CD4-positive, alpha-beta T cell treated with Interleukin-21 for 1 hour (primary cell): ENCODE measurements around the gene ARL15.

Experiments
- DNase-seq: peaks from one replicate; pipeline ENCODE4 v3.0.0-alpha.2; 2020

ARL15 gene

DNA sequence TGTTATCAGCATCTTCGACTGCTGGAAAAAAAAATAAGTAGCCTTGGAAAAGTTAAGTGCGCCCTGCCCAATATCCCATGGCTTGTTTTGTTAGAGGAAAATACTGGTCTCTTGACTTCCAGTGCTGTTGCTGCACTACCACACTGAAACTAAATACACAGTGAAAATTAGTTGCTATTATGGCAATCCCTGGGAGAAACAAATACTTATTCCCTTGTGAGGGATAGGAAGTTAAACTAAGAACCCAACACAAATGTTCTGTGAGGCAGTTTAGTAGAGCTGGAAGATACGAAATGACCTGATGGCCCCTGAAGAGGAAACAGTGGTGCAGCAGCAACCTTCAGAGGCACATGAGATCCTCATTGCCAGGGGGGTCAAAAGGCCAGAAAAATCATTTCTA lies 164.0 kb downstream of the ARL15 start:
- no peak for DNase-seq

DNA sequence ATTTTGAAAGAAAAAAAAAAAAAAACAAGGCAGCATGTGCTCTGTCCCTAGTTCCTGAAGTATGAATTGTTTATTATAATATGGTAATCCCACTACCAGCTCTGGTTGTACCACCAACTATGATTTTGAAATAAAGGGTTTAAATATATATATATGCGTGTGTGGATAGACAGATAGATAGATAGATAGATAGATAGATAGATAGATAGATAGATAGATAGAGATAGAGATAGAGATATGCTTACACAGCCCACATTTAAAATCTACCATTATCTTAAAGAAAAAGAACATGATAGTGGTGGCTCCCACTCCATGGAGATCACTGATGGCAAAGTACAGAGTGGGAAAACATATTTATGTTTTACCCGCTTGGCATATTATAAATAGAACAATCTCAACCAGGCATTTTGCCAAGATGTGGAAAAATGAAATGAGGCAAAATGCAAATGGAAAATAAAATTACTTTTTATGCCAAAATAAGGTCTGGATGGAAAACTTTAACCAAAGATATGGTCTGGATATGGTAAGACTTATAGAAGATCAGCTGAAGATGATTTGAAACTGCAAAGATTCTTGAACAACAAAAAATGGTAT lies 170.0 kb downstream of the ARL15 start:
- DNase-seq, result no peak

DNA sequence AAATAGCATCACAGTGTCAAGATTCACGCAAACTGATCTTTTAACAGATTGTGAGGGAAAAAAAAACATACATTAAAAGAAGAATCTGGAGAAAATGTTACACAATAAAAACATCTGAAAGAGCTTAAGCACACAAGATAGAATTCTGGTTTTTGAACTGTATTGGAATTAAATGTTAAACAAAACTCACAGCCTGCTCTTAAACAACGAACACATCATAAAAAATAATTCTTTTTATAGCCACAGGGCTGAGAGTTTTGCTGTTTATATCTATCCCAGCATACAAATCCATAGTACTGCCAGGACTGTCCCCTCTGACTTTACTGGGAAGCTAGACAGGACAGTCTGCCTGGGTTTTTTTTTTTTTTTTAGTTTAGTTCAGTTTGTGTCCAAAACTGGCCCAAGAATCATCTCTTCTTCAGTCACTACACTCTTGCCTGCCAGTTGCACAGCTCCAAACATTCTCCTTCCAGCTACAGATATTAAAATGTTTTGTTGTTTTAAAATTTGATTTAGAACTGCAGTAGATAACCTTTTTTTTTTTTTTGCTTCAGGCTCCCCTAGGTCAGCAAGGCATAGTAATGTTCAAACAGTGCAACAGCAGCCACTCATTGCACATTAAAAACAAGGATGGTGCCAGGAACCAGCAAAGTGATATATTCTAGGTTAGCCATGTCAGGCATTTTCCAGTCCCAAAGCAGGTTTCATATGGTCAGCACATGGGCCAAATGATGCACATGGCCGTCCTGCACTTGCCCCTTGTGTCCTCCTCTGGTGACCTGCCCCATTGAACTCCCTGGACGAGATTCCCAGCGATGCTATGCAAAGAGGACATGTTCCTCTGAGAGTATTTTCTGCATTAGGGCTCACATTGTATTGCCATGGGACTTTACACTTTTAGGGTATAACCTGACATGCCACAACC lies 173.6 kb downstream of the ARL15 start:
- DNase-seq, result no peak

DNA sequence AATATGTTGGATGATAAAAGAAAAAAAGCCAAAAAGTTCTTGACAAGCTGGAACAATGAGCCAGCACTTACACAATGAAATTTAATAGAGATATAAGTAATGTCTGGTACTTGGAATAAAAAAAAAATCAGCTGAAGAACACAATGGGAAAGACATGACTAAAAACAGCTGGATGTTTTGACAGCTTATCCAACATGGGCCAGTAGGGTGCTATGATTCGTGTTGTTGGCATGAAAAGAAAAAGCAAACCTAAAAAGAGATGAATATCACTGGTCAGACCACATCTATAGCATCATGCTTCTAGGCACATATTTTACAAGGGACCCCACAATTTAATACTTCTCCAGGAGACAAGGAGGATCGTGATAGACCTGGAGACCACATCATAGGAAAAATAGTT lies 175.3 kb downstream of the ARL15 start:
- no peak for DNase-seq

DNA sequence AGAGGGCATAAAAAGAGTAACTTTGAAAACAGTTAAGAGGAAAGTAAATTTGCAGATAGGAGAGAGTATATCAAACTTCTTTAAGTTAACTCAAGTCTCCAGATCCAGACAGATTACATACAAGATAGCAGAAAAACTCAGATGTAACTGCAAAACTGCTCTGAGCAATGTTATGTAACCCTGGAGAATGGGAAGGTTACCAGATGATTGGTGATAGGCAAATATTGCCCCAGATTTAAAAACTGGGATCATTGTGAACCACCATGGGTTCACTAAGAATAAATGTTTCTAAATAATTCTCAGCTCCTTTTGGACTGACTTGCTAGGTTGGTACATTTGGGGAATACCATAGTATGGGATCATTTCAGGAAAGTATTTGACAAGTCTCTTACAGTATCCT lies 176.5 kb downstream of the ARL15 start:
- no peak for DNase-seq

DNA sequence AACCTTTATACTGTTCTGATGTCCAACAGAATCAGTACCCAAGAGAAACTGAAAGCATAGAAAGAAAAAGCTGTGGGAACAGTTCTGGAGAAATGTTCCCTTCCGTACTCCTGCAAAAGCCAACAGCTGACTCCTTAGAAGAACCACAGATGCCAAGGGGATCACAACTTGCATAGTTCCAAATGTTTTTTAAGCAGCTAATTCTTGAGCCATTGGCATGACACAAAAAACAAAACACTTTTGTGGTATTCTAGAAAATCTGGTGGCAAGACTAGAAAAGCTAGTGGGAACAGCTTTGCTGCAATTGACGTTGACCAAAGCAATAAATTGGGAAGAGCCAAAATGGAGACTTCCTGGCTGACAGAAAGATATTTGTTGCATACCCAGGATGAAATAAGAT lies 189.9 kb downstream of the ARL15 start:
- DNase-seq, result no peak

DNA sequence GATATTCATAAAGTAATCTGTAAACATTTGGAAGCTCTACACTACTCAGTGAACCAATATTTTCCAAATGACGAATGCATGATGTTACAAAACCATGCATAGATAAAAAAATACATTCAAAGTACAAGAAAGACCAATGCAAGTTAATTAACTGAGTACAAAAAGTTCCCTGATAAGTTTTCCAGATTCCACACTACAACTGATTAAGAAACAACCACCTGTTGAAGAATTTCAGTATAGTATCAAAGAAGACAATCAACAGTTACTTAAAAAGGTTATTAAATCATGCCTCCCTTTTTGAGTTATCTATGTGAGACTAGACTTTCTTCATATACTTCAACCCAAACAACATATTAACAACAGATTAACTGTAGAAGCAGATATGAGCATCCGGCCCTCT lies 192.4 kb downstream of the ARL15 start:
- no peak for DNase-seq

DNA sequence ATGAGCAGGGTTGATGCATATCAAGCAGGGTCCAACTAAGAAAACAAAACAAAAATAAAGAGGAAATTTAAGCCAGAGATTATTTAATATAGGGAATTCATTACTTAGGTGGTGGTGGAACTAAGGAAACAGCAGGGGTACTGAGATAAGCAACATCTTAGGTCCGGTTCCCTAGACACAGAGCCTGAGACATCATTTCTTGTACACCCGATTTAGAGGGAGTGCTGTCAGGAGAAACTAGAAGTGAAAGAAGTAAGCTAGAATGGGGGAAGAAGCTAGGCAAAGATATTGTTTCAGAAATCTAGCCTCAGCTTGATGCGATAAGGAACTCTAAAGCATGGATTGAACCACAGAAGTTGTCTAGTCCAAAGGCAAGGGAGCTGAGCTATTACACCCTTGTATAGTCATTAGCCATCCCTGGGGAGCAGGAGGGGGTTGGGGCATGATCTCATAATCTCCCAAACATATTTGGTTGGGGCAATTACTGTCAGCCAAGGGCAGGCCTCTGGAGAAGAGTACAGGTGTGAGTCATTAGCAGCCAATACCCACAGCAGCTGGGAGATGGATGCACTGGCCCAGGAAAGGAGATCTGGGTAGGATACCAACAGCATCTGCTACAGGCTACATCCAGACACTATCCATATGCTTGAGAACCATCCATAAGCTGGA lies 194.5 kb downstream of the ARL15 start:
- no peak for DNase-seq

DNA sequence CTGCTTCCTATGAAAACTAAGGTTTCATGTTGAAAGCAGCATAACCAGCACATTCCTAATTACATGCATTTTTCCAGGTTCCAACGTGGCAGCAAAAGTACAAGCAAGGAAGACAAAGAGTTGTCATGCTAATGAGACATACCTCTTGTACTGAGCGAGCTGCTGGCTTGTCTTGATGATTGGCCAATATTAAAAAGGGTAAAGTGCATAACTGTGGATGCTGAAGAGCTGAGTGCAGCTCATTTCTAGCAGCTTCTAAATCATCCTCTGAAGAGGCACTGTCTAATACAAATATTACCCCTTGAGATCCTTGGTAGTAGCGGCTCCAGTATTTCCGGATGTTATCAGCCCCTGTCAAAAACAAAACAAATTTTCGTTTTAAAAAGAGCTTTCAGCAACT lies 197.3 kb downstream of the ARL15 start:
- DNase-seq, result no peak

DNA sequence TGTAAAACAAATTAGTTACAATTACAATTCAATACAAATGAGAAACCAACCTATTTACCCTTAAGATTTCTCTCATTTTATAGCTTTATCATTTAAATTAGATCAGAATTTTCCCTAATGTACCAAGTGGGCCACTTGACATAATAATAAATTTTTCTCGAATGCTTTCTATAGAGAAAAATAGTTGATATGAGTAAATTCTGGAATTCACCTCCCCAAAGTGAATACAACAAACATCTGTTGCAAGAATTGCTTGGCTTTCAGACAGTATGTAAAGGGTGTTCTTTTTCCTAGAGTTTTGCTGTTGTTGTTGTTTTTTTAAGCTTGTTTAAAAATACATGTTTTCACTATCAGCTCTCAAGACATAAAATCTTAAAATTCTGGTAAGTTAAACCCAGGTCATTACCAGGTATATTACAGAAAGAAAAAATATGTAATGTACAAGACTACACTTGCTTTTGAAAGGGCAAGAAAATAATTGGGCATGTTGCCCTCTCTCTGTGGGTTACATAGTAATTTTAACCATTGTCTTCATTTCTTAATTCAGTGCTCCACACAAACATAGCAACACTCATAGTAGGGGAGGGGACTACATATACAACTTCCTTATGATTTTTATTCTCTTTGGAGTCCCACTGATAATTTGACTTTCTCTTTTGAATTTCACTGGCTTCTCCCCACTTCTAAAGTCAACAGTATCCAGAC lies 200.6 kb downstream of the ARL15 start:
- DNase-seq, result no peak

DNA sequence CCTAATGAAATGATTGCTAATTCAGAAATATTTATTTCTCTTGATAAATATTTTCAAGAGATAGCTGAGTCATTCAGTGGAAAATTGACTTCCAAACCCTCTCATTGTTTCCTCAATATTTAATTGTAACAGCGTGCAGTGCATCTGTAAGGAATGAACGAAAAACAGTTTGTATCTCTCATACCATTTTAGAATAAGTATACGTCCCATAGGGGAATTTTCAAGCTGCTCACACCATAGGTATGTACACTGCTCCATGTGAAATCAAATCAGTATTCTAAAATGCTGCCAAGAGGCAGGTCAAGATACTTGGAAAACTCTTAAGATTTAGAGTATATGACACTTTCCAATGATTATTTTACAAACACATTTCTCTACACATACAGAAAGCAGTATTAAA lies 202.2 kb downstream of the ARL15 start:
- no peak for DNase-seq

DNA sequence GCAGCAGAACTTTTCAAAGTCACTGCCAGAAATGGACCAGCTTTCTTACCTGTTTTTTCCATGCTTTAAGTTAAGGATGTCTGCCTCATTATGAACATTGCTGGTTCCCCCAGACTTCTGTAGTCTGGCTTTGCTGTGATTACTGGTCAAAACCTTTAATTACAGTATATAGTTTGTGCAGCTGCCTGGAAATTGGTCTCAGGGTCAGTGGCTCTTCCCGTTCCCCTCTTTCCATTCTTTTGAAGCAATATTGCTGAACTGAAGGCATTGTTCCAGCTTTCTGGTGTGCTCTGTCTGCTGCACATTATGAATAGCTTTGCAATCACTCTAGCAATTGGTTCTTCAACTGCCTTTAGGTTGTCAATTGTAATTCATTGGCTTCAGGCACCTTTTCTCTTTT lies 206.5 kb downstream of the ARL15 start:
- no peak for DNase-seq

DNA sequence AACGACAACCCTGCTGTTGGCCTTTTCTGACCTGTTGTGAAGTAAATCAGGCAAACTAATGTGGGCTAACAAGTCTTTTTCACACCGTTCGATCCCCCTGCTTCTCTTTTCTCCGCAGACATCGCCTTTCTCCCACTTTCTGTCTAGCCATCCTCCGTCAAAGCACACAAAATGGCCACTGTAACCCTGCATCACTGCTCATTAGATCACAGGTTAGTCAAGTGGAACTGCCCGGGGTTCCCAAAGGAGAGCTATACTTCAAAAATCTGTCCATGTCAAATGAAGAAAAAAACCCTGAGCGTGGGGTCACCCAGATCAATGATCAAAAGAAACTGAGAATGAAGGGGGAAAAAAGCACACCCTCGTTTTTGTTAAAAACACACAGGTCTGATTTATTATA lies 212.1 kb downstream of the ARL15 start:
- DNase-seq, result no peak

DNA sequence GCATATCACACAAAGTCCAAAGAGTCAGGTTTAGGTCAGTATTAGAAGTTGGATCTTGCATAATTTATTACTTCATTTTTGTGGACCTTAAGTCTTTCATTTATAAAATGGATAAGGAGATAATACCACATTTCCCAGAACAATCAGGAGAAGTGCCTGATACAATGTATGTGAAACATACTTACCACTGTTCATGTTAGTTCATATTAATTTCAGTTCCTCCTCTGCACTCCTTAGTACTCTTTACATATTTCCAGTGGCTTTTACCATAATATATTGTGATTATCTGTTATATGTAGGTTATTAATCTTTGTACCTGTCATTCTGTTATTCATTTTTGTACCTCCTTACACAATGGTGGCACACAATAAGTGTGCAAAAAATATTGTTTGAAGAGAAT lies 214.4 kb downstream of the ARL15 start:
- no peak for DNase-seq

DNA sequence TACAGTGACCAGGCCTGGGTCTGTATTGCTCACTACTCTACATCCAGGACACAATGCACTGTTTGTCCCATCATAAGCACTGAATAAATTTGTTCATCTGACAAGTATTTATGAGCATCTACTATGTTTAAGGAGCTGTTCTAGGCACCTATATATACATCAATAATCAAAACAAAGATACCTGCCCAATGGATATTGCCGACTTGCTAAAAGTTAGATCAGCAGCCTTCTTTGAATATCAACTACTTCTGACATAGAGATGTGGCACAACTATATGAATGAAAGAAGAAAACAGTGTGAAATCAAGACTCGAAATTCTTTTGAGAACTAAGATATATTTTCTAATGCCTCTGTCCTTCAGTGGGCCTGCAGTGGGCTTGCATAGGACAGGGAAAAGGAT lies 215.7 kb downstream of the ARL15 start:
- no peak for DNase-seq

DNA sequence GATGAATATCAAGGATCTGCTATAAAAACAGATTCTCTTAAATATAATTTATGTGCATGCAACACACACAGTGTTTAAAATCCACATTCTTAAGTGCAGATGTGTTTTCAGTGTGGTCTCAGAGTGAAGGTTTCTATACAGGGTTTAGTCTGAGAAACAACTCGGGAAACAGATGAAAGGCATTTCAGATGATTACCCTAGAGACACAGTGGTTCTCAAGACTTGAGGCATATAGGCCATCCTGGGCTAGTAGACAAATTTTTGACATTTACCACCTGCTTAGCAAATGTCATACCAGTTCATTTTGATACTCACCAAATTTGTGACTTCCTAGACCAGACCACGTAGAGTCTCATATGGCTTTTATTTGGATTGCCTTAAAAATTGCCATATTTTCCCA lies 216.5 kb downstream of the ARL15 start:
- no peak for DNase-seq

DNA sequence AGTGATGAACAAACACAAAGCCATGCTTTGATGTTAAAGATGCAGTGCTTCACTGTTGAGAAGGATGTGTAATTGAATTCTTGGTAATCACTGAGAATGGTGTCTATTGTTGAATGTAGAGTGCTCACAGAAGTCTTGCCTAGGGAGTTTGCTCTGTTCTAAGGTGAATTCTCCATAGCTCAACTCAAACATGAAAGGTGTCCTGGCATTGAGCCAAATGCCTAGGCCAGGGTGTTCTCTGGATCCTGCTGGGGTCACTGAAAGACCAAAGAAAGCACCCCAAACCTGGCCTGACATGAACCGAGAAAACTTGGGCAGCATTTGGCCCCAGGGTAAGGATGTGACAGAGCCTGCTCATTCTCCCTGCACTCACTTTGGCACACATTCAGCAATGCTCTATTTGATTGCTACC lies 217.3 kb downstream of the ARL15 start:
- no peak for DNase-seq

DNA sequence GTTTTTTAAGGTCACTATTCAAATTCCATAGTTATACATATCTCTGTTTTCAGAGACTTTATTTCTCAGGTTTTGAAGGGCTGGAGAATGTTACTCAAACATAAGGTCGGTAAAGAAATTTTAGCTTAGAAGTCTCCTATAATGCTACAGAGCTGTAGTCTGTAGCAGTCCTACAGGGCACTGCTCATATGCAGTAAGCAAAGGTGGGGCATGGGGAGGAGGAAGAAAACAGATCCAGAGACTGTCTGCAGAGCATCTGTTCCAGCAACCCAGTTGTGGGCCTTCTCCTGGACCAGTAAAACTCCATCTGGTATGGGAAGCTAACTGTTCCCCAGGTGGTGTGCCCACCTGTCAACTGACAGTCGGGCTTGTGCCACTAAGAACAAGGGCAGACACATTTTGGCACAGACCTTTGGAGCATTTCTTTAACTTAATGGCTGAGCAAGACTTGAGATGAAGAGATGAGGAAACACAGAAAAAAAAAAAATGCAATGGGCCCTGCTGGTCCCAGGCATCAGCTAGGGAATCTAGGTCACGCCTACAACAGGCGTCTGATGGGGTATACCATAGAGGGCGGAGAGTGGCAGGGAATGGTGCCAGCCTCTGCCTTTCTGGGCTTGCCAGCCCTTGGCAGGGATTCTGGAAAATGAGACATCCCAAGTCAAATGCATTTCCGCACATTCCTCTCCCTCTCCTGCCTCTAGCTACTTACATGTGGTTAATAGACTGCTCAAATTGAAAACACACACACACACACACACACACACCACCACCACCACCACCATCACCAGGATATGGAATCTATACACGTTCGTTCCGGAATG lies 218.9 kb downstream of the ARL15 start:
- no peak for DNase-seq

DNA sequence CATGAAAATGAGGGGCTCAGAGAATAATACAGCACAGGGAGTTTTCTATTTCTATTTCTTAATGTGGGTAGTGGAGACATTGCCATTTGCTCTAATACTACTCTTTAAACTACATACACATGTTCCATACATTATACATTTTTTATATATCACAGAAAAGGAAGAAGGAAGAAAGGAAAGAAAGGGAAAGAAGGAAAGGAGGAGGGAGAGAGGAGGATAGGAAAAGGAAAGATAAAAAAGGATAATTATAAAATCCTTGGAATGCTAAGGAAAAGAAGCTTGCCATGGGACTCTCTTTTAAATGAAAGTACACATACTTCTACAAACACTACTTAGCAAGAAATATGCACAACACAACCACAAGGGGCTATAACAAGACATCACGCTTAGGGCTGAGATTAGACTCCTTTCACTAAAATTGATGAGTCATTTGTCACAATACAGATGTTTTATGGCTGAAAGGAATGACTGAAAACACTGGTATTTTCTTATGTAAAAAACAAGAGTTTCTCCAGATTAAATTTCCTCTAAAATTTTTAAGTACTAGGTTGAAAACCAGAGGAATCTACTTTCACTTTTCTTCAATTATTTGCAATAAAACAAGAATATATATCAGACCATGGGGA lies 219.8 kb downstream of the ARL15 start:
- DNase-seq, result no peak

DNA sequence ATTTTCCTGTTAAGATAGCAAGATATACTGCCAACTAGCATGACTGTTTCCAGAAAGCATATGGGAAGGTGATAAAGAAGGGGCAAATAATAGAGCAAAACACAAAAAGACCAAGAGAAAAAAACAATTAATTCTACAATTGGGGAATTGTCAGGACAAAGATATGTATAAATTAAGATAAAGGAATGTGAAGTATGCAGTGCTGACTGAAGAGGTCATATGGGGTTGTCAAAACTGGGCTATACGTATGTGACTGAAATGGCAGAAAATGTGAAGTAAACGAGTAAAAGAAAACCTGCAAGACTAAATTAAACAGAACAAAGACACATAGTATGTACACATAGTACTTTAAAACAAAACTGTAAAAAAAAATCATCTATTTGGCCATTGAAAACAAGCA lies 222.3 kb downstream of the ARL15 start:
- DNase-seq, result no peak

DNA sequence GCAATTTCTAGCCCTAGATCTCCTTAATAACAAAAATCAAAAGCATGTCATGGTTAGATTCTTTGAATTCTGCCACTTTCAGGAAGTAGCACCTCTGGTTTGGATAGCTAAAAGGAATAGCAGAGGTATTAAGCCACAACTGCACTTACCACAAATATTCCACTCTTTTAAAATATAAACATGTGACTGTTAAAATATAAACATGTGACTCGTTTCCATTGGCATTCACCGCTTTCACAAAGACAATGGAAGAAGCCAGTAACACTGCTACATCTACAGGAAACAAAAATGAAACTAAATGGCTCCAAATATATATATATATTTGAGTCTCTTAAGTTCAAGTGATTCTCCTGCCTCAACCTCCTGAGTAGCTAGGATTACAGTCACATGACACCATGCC lies 222.9 kb downstream of the ARL15 start:
- no peak for DNase-seq

DNA sequence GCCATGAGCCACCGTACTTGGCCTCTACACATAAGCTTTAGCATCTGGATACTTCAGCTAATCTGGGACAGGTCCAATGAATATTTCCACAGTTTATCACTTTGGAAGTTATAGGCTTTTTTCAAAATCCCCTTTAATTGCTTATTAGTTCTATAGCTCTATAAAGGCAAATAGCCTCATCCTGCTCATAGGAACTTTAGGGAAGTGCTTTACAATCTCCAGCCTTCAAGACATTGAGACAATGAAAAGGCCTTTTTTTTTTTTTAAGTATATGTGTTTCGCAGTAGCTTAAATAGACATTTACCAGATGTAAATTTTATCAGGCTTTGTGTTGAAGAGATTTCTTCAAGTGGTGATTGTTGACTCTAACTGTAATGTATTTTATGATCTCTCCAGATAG lies 224.2 kb downstream of the ARL15 start:
- no peak for DNase-seq
